AG08395 (cell line): Measurements from ENCODE around the gene TM4SF18.
A peak's percentile ranks its signal among the peaks of the same experiment; 100 is the strongest.

Experiments used
- DNase-seq: peaks from one replicate; pipeline ENCODE4 v3.0.0; 2012; ENCODE audit warnings: mixed read lengths, low spot score

Gene TM4SF18

GRCh38 chr3:149283401-149283800 is 50.0 kb downstream of the TM4SF18 start:
- no peak for DNase-seq

GRCh38 chr3:149282836-149283235 is 50.6 kb downstream of the TM4SF18 start:
- DNase-seq: no peak

- DNase-seq: no peak
These were observed 51.1 kb downstream of the TM4SF18 start for GRCh38 chr3:149282322-149282721.

GRCh38 chr3:149280671-149281349 is 52.6 kb downstream of the TM4SF18 start:
- DNase-seq: no peak

- no peak for DNase-seq
These were observed 54.5 kb downstream of the TM4SF18 start for GRCh38 chr3:149278911-149279310.

GRCh38 chr3:149277331-149277813 is 56.1 kb downstream of the TM4SF18 start:
- peak; percentile 63 for DNase-seq

GRCh38 chr3:149276619-149277018 is 56.8 kb downstream of the TM4SF18 start:
- DNase-seq: no peak

- no peak for DNase-seq
These were observed 59.2 kb downstream of the TM4SF18 start for GRCh38 chr3:149274220-149274619.

GRCh38 chr3:149273096-149273751 is 60.2 kb downstream of the TM4SF18 start:
- peak; percentile 81 for DNase-seq

- no peak for DNase-seq
These were observed 61.8 kb downstream of the TM4SF18 start for GRCh38 chr3:149271669-149272068.

GRCh38 chr3:149270180-149270579 is 63.3 kb downstream of the TM4SF18 start:
- DNase-seq: no peak

- no peak for DNase-seq
These were observed 63.7 kb downstream of the TM4SF18 start for GRCh38 chr3:149269687-149270086.
